Colon (tissue), 2 donors: Measurements from ENCODE around the gene COL26A1.
"Not testable (repeated sequence)": the region's sequence is repeated elsewhere in the genome, so short reads cannot be mapped to it uniquely, and the experiment has no call there.

Experiments used
- FAIRE-seq: peaks from 2 replicates; lab custom pipeline; 2012; peaks lifted over from hg19 to GRCh38; lab: Jason Lieb, UNC
- donor health status: control.
- donor health status: control.

COL26A1 gene

DNA sequence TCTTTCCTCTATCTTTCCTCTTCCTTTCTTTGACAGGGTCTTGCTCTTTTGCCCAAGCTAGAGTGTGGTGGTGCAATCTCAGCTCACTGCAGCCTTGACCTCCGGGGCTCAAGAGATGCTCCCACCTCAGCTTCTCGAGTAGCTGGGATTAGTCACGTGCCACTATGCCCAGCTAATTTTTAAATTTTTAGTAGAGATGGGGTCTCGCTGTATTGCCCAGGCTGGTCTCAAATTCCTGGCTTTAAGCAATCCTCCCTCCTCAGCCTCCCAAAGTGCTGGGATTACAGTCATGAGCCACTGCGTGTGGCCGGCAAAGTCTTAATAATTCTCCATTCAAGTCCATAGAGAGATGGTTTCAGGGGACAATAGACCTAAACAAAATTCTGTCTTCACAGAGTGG lies 40.2 kb downstream of the COL26A1 start:
- no peak for FAIRE-seq

DNA sequence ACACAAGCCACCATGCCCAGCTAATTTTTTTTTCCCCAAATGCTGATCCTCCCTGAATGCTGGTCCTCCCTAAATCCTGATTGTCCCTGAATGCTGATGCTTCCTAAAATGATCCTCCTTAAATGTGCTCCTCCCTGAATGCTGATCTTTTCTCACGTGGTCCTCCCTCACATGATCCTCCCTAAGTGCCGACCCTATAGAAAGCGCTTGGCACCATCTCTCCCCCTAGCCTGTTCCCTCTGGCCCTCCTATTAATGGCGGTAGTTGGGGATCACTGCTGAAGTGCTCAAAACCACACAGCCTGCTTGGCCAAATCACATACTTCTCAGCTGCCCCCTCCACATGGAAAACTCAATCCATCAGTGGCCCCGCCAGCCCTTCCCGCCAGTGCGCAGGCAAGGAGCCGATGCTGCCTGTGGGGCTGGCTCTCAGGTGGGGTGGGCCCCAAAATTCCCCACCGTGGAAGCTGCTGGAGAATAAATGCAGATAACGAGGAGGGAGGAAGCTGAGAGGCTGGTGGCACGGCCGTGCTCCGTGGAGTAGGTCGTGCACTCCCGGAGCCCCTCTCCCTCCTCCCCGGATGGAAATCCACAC lies 42.9 kb downstream of the COL26A1 start:
- no peak for FAIRE-seq

DNA sequence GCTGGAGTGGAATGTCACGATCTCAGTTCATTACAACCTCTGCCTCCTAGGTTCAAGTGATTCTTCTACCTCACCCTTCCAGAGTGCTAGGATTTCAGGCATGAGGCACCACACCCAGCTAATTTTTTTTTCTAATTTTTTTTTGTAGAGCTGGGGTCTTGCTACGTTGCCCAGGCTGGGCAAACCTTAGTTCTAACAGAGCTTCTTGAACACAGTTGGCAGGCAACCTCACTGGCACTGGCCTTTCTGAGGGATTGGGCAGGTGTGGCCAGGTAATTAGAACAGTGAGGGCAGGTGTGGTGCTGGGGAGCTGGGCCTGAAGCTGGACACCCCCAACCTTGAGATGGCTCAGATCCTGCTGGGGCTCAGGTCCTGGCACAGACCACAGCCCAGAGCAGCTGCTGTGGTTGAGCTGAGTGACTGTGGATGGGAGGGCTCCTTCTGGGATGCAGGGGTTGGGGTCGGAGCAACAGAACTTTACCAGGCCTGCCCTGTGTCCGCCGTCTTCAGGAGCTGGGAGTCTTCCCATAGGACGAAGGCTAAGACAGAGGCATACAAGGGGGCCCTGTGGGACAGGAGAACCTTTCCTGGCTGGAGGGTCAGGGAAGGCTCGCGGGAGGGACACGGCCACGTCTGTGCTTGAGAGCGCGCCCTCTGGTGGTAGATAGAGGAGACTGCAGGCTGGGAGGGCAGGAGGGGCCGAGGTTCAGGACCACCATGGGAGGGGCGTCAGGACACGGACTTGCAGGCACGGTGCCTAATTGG lies 48.2 kb downstream of the COL26A1 start:
- no peak for FAIRE-seq

DNA sequence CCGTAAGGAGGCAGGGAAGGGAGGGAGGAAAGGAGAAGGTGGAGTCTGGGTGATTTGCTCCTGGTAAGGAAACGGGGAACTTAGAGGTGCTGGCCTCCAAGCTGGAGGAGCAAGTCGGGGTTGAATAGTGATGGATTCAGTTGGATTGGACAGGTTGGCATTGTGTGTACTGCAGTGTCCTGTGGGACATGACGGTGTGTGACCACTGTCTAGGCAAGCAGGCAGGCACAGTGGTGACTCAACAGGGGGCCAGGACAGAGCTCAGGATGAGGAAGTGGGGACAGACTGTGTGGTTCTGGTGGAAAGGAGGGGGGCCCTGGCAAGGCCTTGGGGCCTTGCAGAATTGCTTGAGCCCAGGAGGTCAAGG lies 48.8 kb downstream of the COL26A1 start:
- no peak for FAIRE-seq

DNA sequence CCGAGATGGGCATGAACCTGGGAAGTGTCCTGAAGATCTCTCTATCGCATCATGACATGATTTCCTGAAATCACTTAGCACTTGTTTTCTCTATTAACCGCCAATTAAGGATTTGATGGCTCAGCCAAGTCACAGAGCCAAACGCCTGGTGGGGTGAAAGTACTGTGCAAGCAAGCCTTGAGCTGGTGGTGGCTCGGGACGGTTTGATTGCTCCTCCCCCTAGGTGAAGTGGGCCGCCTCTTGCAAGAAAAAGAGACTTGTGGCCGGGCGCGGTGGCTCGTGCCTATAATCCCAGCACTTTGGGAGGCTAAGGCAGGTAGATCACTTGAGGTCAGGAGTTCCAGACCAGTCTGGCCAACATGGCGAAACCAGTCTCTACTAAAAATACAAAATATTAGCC lies 50.3 kb downstream of the COL26A1 start:
- FAIRE-seq: no peak

DNA sequence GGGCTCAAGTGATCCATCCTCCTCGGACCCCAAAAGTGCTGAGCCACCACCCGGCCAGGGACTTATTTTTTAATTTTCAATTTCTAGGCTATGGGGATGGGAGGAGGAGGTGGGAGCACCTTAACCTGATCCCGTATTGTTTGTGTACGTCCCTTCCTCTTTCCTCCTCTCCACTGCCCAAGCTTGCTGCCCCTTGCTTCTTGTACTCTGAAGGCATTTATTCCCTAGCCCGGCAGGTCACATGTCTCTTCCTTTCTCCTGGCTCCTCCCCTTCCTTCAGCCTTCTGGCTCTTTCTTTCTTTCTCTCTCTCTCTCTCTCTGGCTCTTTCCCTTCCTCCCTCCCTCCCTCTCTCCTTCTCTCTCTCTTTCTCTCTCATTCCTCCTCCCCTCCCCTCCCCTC lies 56.0 kb downstream of the COL26A1 start:
- FAIRE-seq: no peak

DNA sequence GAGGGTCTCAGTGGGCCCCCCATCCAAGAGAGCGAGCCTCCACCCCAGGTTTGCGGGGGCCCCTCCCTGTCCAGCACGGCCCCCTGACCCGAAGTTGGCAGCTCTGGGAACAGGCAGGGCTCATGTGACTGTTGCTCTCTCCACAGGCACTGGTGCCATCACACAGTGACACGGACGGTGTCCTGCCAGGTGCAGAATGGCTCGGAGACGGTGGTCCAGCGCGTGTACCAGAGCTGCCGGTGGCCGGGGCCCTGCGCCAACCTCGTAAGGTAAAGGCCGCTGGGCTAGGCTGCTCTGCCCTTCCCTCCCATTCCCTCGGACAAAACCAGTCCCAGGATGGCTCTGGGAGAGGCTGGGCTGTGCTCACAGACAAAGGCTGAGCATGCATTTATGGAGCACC lies 57.2 kb downstream of the COL26A1 start:
- FAIRE-seq: no peak

DNA sequence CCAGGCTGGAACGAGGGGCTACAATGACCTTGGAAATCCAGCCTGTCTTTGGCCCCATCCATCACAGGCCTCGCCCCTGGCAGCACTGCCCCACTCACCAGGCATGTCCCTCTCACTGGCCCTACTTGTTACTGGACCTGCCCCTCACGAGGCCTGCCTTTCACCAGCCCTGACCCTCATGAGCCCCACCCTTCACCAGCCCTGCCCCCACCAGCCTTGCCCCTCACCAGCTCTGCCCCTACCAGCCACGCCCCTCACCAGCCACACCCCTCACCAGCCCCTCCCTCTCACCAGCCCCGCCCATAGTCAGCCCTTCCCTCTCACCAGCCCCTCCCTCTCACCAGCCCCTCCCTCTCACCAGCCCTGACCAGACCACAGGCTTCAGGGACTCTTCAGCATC lies 57.8 kb downstream of the COL26A1 start:
- no peak for FAIRE-seq

DNA sequence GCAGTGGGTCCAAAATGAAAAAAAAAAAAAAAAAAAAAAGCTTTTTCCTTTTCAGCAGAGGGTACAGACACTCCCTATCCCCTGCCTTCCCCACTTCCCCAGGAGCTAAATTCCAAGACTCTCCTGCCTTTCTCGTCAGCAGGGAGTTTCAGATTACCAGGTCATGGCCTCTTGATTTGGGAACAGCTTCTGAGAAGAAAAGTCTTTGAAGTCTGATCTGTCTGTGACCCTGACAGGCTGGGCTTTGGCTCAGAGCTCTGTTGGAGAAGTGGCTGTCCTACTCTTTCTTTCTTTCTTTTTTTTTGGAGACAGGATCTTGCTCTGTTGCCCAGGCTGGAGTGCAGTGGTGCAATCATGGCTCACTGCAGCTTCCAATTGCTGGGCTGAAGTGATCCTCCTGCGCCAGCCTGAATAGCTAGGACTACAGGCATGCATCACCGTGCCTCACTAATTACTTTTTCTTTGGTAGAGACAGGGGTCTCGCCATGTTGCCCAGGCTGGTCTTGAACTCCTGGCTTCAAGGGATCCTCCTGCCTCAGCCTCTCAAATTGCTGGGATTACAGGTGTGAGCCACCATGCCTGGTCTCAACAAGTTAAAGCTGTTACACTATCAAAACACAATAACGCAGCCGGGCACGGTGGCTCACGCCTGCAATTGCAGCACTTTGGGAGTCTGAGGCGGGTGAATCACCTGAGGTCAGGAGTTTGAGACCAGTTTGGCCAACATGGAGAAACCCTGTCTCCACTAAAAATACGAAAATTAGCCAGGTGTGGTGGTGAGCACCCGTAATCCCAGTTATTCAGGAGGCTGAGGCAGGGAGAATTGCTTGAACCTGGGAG lies 59.9 kb downstream of the COL26A1 start:
- FAIRE-seq: no peak

DNA sequence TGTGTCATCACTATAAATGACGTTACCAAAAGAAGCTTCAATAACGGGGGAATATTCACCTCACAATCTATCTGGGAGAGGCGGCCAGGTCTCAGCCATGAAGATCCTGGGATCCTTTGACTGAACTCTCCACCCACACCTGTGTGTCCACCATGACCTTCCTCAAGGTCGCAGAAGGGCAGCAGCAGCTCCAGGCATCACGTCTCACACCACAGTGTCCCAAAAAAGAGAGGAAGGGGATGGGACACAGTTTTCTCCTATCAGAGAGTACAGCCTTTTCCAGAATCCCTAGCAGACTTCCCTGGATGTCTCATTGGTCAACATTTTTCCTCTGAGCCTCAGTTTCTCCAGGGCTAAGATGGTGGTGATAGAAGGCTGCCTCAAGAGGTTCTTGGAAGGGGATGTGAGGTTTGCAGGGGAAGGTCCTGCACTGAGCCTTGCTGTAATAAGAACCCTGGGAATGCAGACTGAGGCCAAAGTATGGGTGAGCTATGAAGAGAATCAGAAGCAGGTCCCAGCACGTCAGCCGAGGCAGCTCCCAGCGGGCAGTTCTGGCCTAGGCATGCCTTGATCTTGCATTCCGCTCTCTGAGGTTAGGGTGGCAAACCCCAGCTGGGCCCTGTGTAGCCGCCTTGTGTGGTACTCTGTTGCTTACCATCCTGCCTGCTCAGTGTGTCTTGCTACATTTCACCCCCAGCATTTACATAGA lies 63.8 kb downstream of the COL26A1 start:
- FAIRE-seq: no peak

DNA sequence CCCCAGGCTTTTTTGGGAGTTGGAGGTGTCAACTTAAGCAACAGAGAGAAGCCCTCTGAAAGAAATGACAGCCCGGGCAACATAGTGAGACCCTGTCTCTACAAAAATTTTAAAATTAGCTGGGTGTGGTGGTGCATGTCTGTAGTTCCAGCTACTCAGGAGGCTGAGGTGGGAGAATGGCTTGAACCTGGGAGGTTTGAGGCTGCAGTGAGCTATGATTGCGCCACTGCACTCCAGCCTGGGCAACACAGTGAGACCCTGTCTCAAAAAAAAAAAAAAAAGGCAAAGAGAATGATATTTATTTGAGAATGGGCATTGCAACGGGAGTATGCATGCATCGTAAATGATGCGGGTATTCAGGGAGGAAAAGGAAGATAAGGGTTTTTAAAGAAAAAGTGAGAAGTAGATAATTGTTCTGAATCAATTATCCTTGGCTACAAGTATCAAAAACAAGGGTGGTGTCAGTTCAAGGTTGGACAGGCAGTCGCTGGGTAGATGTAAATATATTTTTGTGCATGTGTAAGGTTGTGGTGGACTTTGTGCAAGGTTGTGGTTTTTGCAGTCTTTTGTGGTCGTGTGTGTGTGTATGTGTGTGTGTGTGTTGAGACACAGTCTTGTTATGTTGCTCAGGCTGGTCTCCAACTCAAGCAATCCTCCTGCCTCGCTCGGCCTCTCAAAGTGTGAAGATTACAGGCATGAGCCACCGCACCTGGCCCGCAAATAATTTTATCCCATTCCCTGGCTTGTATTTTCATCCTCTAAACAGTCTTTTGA lies 65.6 kb downstream of the COL26A1 start:
- no peak for FAIRE-seq

DNA sequence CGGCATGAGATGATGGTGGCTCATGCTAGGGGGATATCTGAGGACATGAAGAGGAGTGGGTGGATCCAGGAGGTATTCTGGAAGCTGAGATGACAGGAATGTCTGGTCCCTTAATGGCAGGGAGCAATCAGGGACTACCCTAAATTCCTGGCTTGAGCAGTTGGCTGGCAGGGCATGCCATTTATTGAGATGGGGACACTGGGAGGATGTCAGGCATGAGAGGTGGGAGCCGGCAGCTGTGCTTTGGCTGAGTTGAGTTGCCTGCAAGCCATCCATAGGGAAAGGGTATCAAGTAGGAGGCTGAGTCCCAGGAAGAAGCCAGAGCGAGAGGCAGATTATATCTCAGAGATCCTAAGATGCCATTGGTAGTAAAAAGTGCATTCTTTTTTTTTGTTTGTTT lies 69.6 kb downstream of the COL26A1 start:
- FAIRE-seq: no peak

DNA sequence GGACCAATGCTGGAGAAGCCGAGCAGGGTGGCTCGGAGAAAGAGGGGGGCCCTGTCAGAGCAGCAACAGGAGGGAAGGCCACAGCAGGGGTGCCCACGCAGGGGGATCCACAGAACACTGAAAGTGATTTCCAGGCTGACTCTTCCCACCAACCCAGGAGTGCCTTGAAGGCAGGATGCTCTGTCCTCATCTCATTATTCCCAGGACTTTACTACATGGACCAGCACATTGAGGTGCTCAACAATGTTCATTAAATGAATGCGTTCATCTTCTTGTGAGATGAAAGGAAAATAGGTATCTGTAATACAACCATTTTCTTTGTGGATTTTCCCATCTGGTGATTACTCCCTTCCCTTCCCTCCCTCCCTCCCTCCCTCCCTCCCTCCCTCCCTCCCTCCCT lies 71.0 kb downstream of the COL26A1 start:
- FAIRE-seq: no peak

DNA sequence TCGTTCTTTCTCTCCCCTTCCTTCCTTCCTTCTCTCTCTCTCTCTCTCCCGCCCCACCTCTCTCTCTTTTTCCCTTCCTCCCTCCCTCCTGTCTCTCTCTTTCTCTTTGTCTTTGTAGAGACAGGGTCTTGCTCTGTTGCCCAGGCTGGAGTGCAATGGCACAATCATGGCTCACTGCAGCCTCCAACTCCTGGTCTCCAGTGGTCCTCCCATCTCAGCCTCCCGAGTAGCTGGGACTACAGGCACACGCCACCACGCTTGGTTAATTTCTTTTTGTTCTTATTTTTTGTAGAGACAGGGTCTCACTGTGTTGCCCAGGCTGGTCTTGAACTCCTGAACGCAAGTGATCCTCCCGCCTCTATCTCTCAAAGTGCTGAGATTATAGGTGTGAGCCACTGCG lies 71.5 kb downstream of the COL26A1 start:
- FAIRE-seq: not testable (repeated sequence)

DNA sequence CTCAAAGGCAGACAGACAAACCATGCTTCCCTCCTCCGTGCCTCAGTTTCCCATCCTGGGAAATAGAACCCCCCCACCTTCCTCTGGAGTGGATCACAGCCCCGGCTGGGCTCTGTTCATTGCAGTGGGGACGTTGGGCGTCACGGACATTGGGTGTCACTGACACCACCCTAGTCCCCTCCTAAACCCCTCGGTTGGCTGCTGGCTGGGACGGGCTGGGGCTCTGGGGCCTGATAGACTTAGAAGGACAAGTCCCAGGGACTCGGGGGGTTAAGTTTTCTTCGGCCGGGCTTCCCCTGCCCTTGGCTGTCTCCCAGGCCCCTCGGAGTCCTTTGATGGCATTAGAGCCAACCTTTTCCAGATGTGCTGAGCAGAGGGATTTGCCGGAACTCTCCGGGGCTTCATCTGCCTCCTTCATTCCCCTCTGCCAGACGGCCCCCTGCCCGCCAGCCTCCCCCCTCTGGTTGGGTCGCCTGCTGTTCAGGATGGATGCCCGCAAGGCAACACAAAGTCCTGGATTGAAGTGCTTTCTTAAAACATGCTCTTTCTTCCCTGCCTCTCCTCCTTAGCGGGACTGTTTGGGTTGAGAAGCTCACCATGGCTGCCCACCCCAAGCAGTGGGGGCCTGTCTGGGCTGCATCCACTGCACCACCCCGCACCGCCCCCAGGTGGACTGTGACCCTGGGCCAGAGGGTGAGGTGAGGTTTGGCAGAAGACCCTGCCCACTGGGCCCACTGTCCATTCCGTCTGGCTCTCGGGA lies 73.0 kb downstream of the COL26A1 start:
- no peak for FAIRE-seq

DNA sequence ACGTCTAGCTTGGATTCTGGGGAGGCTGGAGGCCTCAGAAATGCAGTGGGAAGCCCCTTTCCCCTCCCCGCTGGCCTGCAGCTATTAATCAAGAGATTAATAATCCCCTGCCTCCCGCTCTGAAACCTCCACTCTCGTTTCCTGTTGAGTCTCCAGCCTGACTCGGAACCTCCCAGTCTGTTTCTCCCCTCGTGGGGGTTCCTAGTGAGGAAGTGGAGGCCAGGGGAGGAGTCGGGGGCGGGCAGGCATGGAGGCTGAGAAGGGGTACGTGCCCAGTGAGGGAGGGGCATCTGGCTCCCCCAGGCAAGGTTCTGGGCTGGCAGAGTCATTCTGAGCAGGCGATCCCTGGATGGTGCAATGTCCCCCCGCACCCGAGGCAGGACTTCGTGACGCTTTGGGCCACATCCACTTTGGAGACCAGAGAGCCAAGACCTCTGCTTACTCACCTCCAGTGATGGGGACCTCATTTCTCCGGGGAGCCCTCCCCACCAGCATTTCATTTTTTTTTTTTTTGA lies 73.6 kb downstream of the COL26A1 start:
- no peak for FAIRE-seq

DNA sequence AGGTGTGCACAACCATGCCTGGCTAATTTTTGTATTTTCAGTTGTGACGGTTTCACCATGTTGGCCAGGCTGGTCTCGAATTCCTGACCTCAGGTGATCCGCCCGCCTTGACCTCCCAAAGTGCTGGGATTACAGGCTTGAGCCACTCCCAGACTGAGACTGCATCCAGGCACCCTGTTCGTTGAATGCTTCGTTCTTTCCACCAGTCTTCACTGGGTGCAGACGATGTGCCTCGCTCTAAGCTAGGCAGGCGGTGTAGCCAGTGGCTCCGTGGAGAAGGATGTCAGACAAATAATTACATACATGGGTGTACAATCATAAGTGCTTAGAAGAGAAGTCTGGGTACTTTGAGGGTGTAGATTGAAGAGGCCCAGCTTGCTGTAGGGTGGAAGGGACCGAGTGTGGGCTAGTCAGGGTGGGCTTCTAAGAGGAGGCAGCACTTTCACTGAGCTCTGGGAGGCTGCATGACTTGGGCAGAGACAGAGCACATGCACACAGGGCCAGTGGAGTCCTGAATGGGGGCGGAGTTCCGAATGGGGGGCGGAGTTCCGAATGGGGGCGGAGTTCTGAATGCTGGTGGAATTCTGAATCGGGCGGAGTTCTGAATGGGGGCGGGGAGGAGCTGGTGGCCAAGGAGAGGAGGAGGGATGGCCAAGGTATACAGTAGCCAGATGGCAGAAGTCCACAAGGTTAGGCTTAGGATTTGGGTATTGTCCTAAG lies 74.3 kb downstream of the COL26A1 start:
- no peak for FAIRE-seq

DNA sequence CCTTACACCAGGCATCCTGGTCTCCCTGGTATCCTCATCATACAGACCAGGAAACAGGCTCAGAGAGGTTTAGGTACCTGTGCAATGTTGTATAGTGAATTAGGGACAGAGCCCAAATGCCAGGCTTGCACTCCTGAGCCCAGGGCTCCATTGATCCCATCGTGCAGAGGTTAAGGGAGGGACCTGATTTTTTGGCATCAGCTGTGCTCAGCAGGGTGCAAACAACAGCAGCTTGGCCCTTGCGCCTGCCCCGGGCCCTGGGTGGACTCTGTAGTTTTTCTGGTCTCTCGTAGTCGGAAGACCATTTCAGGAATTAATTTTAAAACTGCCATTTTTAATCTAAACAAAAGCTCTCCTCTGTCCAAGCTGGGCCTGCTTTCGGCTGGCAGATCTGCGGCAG lies 79.2 kb downstream of the COL26A1 start:
- FAIRE-seq: no peak

DNA sequence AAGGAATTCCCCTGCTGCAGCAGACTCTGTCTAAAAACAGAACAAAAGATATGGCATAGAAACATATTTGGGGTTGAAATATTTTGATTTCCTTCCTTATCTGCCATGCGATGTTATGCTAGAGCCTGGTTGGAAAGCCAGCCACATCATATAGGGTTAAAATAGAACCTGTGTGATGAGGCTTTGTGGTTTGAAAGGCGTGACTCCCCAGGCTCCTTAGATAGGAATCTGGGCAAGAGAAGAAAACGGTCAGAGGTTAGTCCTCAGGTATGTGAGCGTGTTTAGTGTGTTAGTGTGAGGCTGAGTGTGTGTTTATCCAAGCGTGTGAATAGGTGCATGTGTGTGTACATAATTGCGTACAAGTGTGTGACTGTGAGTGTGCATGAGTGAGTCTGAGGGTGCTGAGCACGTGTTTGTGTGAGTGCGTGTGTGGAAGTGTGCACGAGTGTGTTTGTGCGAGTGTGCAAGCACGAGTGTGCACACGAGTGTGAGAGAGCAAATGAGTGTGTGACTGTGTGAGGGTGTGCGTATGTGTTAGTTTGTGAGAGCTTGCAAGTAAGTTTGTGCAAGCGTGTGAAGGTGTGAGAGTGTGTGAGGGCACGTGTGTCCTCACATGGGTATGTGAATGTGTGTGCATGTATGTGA lies 79.9 kb downstream of the COL26A1 start:
- no peak for FAIRE-seq

DNA sequence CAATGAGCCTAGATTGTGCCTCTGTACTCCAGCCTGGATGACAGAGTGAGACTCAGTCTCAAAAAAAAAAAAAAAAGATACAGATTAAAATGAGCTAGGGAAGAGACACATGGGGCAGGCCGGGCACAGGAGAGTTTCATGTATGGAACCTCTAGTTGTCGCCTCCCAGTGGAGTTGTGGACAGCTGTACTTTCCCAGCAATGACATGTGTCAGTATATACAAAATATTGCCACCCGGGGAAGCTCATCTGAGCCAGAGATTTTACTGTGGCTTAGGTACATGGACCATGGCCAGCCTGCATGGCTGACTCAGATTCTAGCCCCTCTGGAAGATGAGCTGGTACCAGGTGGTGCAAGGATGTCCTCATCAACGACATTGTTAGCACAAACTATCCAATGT lies 87.4 kb downstream of the COL26A1 start:
- FAIRE-seq: no peak
